ENCODE data around the gene WDR7.

The WDR7 gene

DNA sequence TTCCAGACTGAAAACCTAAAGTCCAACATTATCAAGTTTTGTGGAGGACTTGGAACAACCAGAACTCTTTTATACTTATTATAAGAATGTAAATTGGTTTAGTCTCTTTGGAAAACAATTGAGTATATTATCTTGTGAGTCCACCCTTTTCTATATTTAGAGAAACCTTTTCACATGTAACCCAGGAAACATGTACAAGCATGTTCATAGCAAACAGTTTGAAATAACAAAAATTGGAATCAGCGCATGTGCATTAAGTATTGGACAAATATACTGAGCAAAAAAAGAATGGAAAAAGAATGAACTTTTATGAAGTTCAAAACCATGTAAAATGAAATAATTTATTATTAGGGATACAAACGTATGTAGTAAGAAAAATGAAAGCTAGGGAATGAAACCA, 246.0 kb downstream of the WDR7 start:
- no peak for DNase-seq (ENCODE audit: low read depth)
- TF ChIP-seq, protein P1, sequence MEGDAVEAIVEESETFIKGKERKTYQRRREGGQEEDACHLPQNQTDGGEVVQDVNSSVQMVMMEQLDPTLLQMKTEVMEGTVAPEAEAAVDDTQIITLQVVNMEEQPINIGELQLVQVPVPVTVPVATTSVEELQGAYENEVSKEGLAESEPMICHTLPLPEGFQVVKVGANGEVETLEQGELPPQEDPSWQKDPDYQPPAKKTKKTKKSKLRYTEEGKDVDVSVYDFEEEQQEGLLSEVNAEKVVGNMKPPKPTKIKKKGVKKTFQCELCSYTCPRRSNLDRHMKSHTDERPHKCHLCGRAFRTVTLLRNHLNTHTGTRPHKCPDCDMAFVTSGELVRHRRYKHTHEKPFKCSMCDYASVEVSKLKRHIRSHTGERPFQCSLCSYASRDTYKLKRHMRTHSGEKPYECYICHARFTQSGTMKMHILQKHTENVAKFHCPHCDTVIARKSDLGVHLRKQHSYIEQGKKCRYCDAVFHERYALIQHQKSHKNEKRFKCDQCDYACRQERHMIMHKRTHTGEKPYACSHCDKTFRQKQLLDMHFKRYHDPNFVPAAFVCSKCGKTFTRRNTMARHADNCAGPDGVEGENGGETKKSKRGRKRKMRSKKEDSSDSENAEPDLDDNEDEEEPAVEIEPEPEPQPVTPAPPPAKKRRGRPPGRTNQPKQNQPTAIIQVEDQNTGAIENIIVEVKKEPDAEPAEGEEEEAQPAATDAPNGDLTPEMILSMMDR (conservative IDR thresholded peaks at IDR 0.05; ENCODE audit: low read depth, low read length) = no peak

DNA sequence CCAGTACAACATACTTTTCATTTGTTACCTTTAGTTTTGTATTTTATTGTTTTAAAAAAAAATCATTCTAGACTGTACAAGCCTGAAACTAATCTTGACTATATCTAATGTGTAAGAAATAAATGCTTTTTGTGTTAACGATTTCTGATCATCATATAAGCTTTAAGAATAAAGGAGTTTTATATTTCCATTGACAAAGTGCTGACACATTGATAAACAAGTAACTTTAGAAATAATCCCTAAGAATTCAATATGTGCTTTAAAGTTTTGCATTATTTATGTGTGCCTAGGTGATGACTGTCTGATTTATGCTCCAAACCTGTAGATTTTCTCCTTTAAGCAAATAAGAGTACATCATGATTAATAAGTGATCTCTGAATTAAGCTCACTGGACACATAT, 248.5 kb downstream of the WDR7 start:
- H3K4me3 ChIP-seq (ENCODE audit: low read depth, low read length) = no peak overlapping the region
- no peak for DNase-seq (ENCODE audit: low read depth)
- TF ChIP-seq, protein P1 (conservative IDR thresholded peaks at IDR 0.05; ENCODE audit: low read depth, low read length) = no peak

More for the DNA sequence above, 246.0 kb downstream of the WDR7 start:
- H3K4me3 ChIP-seq (ENCODE audit: low read depth, low read length) = no peak overlapping the region

DNA sequence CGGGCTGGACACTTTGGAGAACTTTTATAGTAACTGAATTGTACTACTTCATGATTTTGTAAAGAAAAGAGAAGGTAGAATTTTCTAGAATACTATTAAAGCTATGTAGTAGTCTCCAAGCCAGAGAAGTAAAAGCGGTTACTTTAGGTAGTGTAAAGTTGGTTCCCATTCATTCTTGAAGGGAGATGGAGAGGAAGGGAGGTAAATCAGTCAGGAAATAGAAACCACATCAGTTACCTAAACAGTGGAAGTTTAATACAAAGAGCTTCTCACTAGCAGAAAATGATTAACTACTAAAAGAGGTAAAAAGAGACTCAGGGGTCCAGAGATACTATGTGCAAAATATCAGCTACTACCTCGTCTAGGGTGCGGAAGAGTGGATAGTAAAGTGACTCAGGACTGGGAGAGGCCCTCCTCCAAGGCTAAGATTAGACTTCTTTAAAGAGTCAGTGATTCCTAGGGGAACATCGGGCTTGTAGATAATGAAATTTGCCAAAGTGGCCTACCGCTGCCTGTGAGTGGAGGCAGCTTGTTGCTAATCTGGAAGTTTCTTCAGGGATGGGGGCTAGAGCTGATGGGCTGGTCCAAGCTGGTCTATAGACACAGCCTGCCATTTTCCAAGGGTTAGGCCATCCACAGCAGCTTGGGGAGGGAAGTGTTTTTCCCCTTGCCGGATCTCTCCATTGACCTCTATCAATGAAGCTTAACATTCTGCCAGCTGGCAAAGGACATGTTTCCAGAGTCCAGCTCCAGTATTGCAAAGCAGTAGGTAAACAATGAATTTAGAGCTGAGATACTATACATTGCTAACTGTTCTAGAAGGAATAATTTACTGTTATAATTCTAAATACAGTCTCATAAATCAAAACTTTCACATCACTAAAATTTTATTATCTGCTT, 249.3 kb downstream of the WDR7 start:
- no peak for DNase-seq (ENCODE audit: low read depth)
- H3K4me3 ChIP-seq (ENCODE audit: low read depth, low read length) = no peak overlapping the region
- TF ChIP-seq, protein P1 (conservative IDR thresholded peaks at IDR 0.05; ENCODE audit: low read depth, low read length) = no peak

DNA sequence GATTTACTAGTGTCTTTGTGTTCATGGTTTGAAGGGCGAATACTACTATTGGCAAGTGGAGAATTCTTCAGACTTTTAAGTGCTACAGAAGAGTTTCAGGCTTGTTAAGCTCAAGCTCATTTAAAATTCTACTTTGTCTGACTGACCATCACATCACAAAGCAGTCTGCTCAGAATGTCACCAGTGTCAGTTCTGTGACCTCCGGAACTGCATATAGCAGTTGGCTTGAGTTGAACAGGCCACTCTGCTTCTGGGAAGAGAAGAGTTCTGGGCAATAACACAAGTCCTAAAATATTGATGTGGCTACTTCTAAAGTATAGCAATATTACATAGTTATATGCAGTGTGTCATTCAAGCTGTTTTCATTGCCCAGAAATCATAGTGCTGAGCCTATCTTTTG, 250.8 kb downstream of the WDR7 start:
- no peak for DNase-seq (ENCODE audit: low read depth)
- H3K4me3 ChIP-seq (ENCODE audit: low read depth, low read length) = no peak overlapping the region
- TF ChIP-seq, protein P1 (conservative IDR thresholded peaks at IDR 0.05; ENCODE audit: low read depth, low read length) = no peak

DNA sequence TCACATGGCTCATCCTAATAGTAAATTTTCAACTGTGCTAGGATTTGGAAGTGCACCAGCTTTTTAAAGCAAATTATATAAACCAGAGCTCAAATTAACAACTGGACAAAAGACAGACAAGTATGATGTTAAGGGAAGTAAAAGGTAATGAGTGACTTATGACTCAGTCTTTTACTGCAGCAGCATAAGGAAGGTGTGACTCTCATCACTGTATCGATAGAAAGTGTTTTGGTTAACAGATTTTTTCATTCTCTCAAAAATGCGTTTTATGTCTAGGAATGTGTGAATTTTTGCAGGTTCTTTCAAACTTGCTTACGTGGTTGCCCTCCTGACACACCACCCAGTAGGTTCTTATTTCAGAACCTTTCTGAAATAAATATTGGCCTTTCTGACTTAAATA, 251.5 kb downstream of the WDR7 start:
- no peak overlapping the region for H3K4me3 ChIP-seq (ENCODE audit: low read depth, low read length)
- no peak for DNase-seq (ENCODE audit: low read depth)
- TF ChIP-seq, protein P1 (conservative IDR thresholded peaks at IDR 0.05; ENCODE audit: low read depth, low read length) = no peak

DNA sequence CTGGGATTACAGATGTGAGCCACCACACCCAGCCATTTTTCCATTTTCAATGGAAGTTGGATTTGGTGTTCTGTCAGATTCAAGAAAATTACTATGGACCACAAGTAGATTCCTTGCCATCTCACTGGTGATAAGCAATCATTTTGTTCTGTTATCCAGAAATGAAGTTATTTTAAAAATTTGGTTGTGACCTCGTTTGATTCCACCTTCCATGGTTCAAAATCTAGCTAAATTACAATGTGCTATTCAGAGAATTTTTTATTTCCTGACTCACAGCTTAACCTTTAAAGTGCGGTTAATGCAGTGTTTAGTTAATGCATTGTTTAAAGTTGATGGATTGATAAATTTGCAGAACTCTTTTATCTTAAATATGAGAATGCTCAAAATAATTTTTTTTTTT, 252.5 kb downstream of the WDR7 start:
- TF ChIP-seq, protein P1 (conservative IDR thresholded peaks at IDR 0.05; ENCODE audit: low read depth, low read length) = no peak
- DNase-seq (ENCODE audit: low read depth) = no peak
- no peak overlapping the region for H3K4me3 ChIP-seq (ENCODE audit: low read depth, low read length)

DNA sequence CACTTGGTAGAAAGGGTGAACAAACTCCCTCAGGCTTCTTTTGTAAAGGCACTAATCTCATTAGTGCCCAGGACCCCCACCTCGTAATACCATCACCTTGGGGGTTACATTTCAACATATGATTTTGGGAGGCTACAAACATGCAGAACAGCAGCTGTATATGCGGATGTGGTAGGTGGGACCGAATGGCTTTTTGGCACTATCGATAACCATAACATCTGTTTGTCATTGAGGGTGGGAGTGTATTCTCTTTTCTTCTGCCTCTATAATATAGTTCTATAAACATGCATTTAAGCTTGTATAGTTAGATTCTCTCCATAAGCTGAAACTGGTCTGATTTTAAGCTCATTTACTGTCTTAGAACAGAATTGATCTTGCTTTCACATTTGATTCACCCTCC, 256.6 kb downstream of the WDR7 start:
- H3K4me3 ChIP-seq (ENCODE audit: low read depth, low read length) = no peak overlapping the region
- TF ChIP-seq, protein P1 (conservative IDR thresholded peaks at IDR 0.05; ENCODE audit: low read depth, low read length) = no peak
- DNase-seq (ENCODE audit: low read depth) = no peak

All from choroid plexus epithelial cell (primary cell).